Jurkat, Clone E6-1 (cell line): ENCODE measurements around the gene CDC6.
"Not testable (repeated sequence)": the region's sequence is repeated elsewhere in the genome, so short reads cannot be mapped to it uniquely, and the experiment has no call there.

Experiments
- DNase-seq: peaks from one replicate; pipeline ENCODE4 v3.0.0-alpha.2; 2011; ENCODE audit warnings: low read depth, low spot score
- H3K4me3 ChIP-seq: 2 replicates; pipeline ENCODE4 v1.5.1; 2011; ENCODE audit warnings: mild to moderate bottlenecking, low read length, control low read depth, moderate library complexity

The CDC6 gene

DNA sequence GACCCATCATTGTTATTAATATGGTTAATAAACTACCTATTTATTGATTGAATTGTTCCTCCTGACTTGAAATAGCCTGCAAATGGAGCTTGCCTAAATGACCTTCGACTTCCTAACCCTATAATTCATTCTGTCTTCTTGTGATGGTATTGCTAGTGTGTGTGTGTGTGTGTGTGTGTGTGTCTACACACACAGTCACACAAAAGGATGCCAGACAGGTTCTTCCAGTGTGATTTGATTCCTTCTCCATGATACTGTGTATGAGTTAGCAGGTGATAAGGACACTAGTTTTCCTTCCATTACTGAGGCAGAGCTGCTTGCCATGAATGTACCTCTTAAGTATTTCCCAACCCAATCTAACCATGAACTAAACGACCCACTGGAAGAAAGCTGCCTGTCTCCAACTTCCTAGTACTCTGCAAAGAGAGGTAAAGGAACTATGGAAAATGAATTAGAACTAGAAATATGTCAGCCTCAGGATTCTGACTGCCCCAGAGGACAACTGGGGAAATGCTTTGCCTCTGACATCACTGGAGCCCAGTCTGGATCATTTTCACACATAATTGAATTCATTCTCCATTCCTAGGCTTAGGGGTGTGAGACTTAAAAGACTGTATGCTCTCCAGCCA, 3.5 kb upstream of the CDC6 start:
- H3K4me3 ChIP-seq: no peak overlapping the region
- DNase-seq: no peak

DNA sequence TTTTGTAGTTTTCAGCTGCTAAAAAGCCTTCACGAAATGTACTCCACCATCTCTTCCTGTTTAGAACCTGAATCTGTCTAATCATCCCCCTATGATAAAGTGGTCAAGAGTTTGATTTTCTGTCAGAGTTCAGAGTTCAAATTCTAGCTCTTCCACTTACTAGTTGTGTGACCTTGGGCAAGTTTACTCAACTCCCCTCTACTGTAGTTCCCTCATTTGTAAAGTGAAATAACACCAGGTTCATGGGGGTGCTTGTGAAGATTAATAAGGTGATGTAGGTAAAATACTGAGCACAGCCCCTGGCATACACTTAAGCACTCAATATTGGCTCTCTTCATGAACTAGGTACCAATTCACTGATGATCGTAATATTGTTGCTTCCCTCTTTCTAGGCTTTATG, 1.2 kb upstream of the CDC6 start:
- no peak overlapping the region for H3K4me3 ChIP-seq
- DNase-seq: no peak

DNA sequence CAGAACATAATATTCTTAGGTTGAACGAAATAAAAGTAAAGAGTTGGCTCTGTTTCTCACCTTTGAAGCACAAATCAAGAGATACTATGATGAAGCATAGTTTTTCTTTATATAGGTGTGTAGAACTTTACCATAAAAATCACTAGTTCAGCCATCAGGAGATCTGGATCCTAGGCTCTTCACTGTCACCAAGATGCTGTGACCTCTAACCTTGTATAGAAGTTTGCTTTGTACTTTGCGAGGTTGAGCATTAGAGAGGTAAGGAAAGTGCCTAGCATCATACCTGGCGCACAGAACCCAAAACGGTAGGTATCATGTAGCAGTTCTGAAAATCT, 553 bp upstream of the CDC6 start:
- H3K4me3 ChIP-seq: peak overlapping the region; percentile 53
- DNase-seq: no peak

DNA sequence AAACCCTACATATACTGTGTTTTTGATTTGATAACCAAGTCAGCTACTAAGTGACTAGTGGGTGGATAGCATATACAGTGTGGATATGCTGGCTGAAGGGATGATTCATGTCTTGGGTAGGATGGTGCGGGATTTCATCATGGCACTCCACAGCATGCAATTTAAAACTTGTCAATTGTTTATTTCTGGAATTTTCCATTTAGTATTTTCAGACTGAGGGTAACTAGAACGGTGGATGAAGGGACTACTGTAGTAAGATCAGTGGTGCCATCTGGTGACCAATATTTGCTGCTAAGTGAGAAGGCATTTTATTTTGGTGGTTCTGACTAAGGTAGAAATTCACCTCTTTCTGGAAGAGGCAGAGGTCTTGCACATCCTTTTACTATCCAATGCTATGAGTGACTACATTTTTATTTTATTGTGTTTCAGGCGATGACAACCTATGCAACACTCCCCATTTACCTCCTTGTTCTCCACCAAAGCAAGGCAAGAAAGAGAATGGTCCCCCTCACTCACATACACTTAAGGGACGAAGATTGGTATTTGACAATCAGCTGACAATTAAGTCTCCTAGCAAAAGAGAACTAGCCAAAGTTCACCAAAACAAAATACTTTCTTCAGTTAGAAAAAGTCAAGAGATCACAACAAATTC, 3.1 kb downstream of the CDC6 start:
- H3K4me3 ChIP-seq: no peak overlapping the region
- DNase-seq: no peak

DNA sequence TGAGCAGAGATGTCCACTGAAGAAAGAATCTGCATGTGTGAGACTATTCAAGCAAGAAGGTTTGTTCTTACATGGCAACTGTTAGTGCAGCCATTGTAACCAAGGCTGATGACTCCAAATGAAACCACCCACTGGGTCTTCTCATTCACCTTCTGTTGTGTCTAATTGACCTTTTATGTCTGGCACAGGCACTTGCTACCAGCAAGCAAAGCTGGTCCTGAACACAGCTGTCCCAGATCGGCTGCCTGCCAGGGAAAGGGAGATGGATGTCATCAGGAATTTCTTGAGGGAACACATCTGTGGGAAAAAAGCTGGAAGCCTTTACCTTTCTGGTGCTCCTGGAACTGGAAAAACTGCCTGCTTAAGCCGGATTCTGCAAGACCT, 3.6 kb downstream of the CDC6 start:
- DNase-seq: no peak
- H3K4me3 ChIP-seq: no peak overlapping the region

DNA sequence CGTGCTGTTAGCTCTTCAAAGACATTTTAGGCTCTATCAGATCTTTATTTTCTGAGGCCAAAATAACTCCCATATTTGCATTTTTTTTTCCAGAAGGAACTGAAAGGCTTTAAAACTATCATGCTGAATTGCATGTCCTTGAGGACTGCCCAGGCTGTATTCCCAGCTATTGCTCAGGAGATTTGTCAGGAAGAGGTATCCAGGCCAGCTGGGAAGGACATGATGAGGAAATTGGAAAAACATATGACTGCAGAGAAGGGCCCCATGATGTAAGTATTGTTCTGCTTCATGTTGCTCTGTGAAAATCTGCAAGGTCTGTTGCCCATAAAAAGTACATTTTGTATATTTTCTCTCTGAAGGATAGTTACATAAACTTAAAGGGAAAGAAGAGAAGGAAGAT, 5.7 kb downstream of the CDC6 start:
- no peak overlapping the region for H3K4me3 ChIP-seq
- DNase-seq: no peak

DNA sequence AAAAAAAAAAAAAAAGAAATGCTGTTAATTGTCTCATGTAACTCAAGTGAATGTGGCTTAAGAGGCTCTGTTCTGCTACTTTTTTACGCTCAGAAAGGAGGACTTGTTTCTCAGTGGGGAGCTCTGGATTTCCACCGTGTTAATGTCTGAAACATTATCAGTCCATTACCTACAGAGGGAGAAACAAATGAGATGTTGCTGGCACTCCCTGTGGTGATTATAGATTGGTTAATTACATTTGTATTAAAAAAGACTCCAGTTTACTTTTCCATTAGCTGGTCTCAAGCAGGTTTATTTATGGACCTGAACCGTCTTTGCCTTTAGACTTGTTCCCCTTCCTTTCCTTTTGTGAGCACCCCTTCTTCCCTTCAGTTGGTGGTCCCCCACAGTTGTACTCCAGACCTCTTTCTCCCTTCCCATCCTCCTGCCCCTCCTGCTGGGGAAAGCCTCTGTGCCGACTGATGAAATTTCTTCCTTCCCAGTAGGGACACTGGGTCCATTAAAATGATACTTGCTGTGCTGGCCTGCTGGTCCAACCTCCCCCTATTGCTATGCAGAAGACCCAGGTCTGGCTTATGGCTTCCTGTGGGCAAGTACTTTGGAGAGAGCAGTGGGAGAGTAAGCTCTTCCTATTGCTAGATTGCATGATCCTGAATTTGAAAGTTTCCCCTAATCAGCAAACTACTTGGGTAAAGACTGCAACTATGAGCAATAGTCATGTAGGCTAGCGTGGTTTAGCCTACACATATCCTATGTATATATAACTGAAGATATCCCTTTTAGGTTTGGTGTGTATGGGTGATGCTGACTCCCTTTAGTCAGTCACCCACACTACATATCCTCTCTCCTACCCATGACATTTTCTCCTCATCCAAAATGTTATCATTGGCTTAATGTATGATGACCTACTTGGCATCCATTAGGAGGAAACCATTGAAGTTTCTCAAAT, 8.1 kb downstream of the CDC6 start:
- DNase-seq: no peak
- H3K4me3 ChIP-seq: no peak overlapping the region

DNA sequence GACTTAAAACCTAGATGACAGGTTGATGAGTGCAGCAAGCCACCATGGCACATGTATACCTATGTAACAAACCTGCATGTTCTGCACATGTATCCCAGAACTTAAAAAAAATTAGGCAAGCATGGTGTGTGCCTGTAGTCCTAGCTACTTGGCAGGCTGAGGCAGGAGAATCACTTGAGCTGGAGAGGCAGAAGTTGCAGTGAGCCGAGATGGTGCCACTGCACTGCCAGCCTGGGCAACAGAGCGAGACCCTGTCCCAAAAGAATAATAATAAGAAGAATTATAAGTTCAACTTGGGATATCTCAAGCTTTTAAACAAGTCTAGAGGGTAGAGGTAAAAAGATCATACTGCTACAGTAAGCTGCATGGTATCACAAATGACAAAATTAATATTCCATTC, 9.8 kb downstream of the CDC6 start:
- H3K4me3 ChIP-seq: no peak overlapping the region
- no peak for DNase-seq

DNA sequence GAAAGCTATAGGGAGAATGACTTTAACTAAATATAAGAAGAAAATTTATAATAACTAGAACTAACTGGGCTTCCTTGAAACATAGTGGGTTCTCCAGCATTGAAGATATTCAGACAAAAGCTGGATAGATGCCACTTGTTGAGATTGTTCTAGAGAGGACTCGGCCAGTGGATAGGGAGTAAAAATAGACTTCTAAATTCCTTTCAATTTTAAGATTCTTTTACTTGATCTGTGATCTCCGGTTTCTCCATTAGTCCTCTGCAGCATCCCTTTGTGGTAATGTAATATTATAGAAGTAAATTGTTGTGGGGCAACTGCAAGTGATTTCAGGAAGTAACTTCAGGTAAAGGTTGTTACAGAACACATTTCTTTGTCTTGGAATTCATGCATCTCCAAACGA, 11.0 kb downstream of the CDC6 start:
- H3K4me3 ChIP-seq: no peak overlapping the region
- no peak for DNase-seq

DNA sequence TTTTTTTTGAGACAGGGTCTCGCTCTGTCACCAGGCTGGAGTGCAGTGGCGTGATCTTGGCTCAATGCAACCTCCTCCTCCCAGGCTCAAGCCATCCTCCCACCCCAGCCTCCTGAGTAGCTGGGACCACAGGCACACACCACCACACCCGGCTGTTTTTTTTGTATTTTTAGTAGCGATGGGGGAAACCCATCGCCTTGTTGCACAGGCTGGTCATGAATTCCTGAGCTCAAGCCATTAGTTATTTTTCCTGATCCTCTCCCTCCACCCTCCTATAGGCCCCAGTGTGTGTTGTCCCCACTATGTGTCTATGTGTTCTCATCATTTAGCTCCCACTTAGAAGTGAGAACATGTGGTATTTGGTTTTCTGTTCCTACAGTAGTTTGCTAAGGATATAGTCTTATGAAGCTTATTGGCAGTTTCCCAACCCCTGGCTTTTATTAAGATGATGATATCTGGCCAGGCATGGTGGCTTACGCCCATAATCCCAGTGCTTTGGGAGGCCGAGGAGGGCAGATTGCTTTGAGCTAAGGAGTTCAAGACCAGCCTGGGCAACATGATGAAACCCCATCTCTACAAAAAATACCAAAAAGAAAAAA, 11.6 kb downstream of the CDC6 start:
- not testable (repeated sequence) for H3K4me3 ChIP-seq, DNase-seq

DNA sequence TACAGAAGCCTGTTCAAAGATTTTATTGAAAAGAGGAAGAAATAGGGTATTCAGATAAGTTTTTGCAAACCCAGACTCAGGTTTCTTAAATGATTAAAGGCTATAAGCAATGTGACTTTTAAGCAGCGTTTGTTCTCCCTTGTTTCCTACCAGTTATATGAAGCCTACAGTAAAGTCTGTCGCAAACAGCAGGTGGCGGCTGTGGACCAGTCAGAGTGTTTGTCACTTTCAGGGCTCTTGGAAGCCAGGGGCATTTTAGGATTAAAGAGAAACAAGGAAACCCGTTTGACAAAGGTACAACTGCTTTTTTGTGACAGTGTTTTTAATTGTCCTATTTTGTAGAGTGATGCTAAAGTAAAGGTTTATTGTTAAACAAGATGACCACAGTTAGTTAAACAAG, 13.6 kb downstream of the CDC6 start:
- no peak for DNase-seq
- no peak overlapping the region for H3K4me3 ChIP-seq

DNA sequence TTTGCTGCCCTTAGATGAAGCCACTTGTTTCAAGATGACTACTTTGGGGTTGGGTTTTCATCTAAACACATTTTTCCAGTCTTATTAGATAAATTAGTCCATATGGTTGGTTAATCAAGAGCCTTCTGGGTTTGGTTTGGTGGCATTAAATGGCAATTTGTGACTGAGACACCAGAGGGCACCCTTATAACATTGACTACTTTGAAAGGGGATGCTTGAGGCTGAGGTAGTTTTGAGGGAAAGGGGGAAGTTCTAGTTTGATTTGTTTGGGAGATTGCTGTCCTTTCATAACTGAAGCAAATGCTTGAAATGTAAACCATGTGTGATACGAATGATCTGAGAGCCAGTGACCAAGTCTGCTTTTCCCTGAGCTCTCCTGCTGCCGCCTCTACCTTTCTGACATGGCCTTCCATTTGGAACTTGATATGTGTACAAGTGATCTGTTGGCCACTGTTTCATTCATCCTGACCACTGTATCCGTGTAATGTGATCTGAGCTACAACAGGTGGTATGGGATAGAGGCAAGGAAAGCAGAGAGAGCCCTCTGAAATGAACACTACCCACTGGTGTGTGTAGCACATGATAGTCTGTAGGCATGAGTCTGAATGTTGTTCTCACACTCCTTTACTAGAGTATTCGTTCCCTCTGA, 15.5 kb downstream of the CDC6 start:
- no peak for DNase-seq
- no peak overlapping the region for H3K4me3 ChIP-seq

DNA sequence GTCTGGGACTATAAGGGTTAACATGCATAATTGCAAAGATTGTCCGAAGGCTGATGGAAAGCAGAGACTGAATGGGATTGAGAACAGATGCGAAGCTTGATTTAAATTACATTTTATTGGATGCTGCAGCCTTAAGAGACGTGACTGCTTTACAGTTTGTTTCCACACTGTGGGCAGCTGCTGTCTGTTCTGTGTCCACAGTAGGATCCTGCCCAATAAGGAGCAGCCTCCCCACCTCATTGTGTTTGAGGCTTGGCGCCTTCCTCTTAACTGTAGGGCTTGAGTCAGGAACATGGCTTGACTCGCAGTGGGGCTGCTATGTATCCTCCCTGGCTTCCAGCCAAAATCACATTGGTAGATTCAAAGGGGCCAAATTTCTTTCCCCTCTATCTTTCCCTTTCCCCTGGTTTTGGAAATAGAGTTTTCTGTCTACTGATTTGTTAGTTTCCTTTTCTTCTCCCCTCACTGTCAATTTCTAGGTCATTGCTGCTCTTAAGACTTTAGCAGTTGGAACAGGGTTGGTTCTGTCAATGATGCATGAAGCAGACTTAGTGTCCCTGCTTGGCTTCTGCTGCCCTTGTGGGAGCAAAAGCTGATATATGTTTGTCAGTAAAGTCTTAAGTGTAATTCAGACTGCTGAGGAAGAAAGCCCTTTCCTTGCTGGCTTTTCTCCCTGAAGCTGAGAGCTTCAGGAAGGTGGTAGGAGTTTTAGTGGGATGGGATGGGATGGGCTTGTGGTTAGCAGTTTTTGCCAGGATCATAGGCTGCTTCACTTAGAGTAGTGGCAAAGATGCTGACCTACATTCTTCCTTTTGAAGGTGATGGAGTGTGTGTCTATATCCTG, 16.3 kb downstream of the CDC6 start:
- H3K4me3 ChIP-seq: no peak overlapping the region
- no peak for DNase-seq

DNA sequence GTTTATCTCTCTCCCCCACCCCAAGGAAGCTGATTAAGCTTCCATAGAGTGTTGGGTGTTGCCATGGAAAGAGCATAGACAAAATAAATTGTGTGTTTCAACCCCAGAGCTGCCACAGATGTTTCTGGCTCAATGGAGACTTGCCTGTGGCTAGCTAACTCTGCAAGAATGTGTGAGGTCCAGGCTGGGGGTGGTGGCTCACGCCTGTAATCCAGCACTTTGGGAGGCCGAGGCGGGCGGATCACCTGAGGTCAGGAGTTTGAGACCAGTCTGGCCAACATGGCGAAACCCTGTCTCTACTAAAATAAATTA, 16.8 kb downstream of the CDC6 start:
- not testable (repeated sequence) for DNase-seq, H3K4me3 ChIP-seq

DNA sequence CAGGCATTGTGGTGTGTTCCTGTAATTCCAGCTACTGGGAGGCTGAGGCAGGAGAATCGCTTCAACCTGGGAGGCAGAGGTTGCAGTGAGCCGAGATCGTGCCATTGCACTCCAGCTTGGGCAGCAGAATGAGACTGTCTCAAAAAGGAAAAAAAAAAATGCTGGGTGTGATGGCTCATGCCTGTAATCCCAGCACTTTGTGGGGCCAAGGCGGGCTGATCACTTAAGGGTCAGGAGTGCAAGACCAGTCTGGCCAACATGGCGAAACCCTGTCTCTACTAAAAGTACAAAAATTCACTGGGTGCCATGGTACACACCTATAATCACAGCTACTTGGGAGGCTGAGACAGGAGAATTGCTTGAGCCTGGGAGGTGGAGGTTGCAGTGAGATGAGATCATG, 17.2 kb downstream of the CDC6 start:
- not testable (repeated sequence) for DNase-seq, H3K4me3 ChIP-seq

DNA sequence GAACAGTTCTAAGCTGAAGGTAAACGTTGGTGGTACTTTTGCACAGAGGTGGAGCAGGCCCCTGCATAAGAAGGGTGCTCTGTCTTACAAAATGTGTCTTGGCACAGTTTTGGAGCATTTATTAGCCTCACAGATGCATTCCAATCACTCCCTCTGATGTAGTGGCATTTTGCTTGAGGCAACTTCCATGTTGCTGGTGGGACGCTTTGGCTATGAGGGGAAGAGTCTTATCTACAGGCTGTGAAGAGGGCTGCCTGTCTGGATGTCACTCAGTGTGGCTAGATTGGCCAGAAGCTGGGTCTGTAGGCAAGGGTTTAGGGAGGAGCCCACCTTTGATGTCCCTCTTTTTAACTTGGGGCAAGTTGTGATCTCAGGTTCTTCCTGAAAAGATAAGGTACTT, 18.7 kb downstream of the CDC6 start:
- DNase-seq: no peak
- no peak overlapping the region for H3K4me3 ChIP-seq

DNA sequence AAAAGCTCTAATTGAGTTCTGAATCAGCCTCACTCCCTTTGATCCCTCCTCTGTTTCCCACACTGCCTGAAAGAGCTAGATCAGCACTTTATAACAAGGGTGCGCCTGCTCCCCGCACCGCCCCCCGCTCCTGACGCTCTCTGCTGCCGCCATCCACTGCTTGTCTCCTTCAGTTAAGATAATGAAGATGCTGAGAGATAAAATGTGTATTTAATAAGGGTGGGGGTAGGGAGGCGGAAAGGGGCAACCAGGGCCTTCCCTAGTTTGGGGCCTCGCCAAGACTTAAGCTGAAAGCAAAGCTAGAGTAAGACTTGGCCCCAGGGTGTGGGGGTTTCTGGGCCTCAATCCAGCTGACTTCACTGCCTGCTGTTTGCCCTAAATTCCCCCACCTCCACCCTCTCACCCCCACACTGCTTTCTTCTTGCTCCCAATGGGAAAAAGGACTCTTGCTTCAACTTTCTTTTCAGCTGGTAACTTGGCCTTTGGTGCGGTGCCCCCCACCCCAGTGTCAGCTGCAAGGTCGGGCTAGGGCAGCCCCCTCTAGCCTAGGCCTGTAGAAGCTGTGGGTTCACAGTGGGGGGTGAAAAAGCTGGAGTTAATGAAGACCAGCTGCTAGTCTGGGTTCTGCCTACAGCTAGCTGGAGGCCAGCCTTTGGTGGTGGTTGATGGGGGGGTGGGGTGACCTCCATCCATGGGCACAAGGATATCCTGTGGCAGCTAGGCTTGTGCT, 19.5 kb downstream of the CDC6 start:
- DNase-seq: no peak
- no peak overlapping the region for H3K4me3 ChIP-seq

DNA sequence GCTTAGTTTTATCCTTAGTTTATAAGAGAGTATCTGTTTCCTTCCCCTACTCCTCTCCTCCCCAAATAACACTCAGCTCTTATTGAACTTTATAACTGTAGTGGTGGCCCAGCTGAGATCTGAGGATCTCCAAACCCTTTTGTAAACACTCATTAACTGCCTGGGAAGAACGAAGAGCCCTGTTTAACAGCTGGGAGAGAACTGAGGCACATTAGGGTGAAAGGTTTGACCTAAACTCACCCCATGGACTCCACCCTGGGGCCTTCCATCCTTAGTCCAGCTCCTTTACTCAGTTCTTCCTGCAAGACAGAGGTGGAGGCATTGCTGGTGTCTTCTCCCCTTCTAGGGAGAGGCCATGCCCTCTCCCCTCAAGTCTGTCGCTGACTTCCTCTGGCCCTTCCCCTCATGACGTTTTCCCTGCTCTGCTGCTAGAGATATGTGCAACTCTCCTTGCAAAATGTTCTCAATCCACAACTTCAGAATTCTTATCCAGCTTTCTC, 20.1 kb downstream of the CDC6 start:
- no peak overlapping the region for H3K4me3 ChIP-seq
- no peak for DNase-seq
